GM23338 (cell line): ENCODE data around the gene MYOD1. TPM values are rescaled to one million over a fixed set of nuclear protein-coding genes. Genes with fewer than 3 reads are reported as not detected.

ENCODE experiments used
- ATAC-seq: fragments of 200-7000 bp; cut with Tn5 transposase; 3 replicates; pipeline ENCODE4 v1.9.1; 2020
- DNase-seq: peaks from one replicate; pipeline ENCODE4 v3.0.0-alpha.2; 2015; ENCODE audit warnings: low spot score
- H2AFZ ChIP-seq: fragments of 200-600 bp; sonication (generic); 2 replicates; pipeline ENCODE4 v1.8.0; 2016; ENCODE audit warnings: antibody characterized with exemption, mild to moderate bottlenecking, moderate library complexity
- H3F3A ChIP-seq: fragments of 200-600 bp; sonication (generic); replicated peaks from 2 replicates; pipeline ENCODE4 v1.8.0; 2017; ENCODE audit warnings: antibody characterized with exemption, mixed run types, low read depth
- H3K27ac ChIP-seq: fragments of 200-600 bp; sonication (generic); 2 replicates; pipeline ENCODE4 v1.6.1; 2016; ENCODE audit warnings: low read depth
- H3K27me3 ChIP-seq: fragments of 200-600 bp; sonication (generic); 2 replicates; pipeline ENCODE4 v1.8.0; 2016; ENCODE audit warnings: mild to moderate bottlenecking, mixed run types, moderate library complexity; ENCODE audit not compliant: insufficient read depth
- H3K36me3 ChIP-seq: fragments of 200-600 bp; sonication (generic); 2 replicates; pipeline ENCODE4 v1.8.0; 2016; ENCODE audit warnings: mild to moderate bottlenecking; ENCODE audit not compliant: insufficient read depth
- H3K4me1 ChIP-seq: fragments of 200-600 bp; sonication (generic); 2 replicates; pipeline ENCODE4 v1.8.0; 2016; ENCODE audit warnings: mild to moderate bottlenecking, moderate library complexity; ENCODE audit not compliant: insufficient read depth
- H3K4me2 ChIP-seq: fragments of 200-600 bp; sonication (generic); 2 replicates; pipeline ENCODE4 v1.7.1; 2017; ENCODE audit warnings: mixed run types
- H3K4me3 ChIP-seq: fragments of 200-600 bp; sonication (generic); 2 replicates; pipeline ENCODE4 v1.6.1; 2016; ENCODE audit warnings: mixed run types
- H3K79me2 ChIP-seq: fragments of 200-600 bp; sonication (generic); replicated peaks from 2 replicates; pipeline ENCODE4 v1.8.0; 2017; ENCODE audit warnings: mild to moderate bottlenecking; ENCODE audit not compliant: insufficient read depth
- H3K9me2 ChIP-seq: fragments of 200-600 bp; sonication (generic); 2 replicates; pipeline ENCODE4 v1.8.0; 2017; ENCODE audit not compliant: insufficient read depth
- H4K20me1 ChIP-seq: fragments of 200-600 bp; sonication (generic); replicated peaks from 2 replicates; pipeline ENCODE4 v1.8.0; 2017; ENCODE audit warnings: mild to moderate bottlenecking; ENCODE audit not compliant: insufficient read depth
- H3K27ac Mint-ChIP-seq: 2 replicates; pipeline ENCODE4 v1.8.0; 2020; ENCODE audit warnings: inconsistent platforms, mild to moderate bottlenecking, moderate library complexity, mixed read lengths
- H3K27me3 Mint-ChIP-seq: 3 replicates; pipeline ENCODE4 v1.8.0; 2022; ENCODE audit warnings: low read depth, mild to moderate bottlenecking, moderate library complexity, mixed read lengths, inconsistent platforms; ENCODE audit not compliant: insufficient read depth, poor library complexity
- H3K36me3 Mint-ChIP-seq: 3 replicates; pipeline ENCODE4 v1.8.0; 2021; ENCODE audit warnings: low read depth, mild to moderate bottlenecking, inconsistent platforms, moderate library complexity, mixed read lengths
- H3K4me1 Mint-ChIP-seq: 3 replicates; pipeline ENCODE4 v1.8.0; 2020; ENCODE audit warnings: mild to moderate bottlenecking, inconsistent platforms, mixed read lengths
- H3K4me3 Mint-ChIP-seq: 3 replicates; pipeline ENCODE4 v1.8.0; 2021; ENCODE audit warnings: moderate library complexity, mild to moderate bottlenecking, inconsistent platforms, mixed read lengths
- H3K9me3 Mint-ChIP-seq: 3 replicates; pipeline ENCODE4 v1.8.0; 2020; ENCODE audit warnings: moderate library complexity, mild to moderate bottlenecking, inconsistent platforms, mixed read lengths
- CREB1 ChIP-seq: fragments of 250-450 bp; sonication (Bioruptor Pico); IDR thresholded peaks from 2 replicates; pipeline ENCODE4 v1.5.0; 2020; ENCODE audit warnings: low read depth, mild to moderate bottlenecking, moderate library complexity
- CTCF ChIP-seq, 2 experiments: fragments of 200-600 bp in 1 of 2; sonication (generic) in 1 of 2; conservative IDR thresholded peaks; 2 replicates each; pipeline versions ENCODE4 v1.5.1 to v1.6.1; 2016 to 2017; ENCODE audit warnings: antibody characterized with exemption in 2 of 2, low read depth in 2 of 2, mild to moderate bottlenecking in 2 of 2, moderate library complexity in 1 of 2
- EZH2phosphoT487 ChIP-seq: fragments of 200-600 bp; sonication (generic); IDR thresholded peaks from one replicate; pipeline ENCODE4 v1.8.1; 2018; ENCODE audit warnings: antibody characterized with exemption; ENCODE audit not compliant: unreplicated experiment
- JUNB ChIP-seq: IDR thresholded peaks from one replicate; pipeline ENCODE4 v1.6.1; 2016; ENCODE audit warnings: antibody characterized with exemption; ENCODE audit not compliant: unreplicated experiment
- REST ChIP-seq: IDR thresholded peaks from one replicate; pipeline ENCODE4 v1.6.1; 2018; ENCODE audit warnings: antibody characterized with exemption; ENCODE audit not compliant: unreplicated experiment
- STAT1 ChIP-seq: IDR thresholded peaks from one replicate; pipeline ENCODE4 v1.6.1; 2016; ENCODE audit warnings: antibody characterized with exemption; ENCODE audit not compliant: unreplicated experiment
- ZNF462 ChIP-seq: fragments of 250-450 bp; sonication (Bioruptor Pico); IDR thresholded peaks from 2 replicates; pipeline ENCODE4 v1.5.0; 2020; ENCODE audit warnings: mild to moderate bottlenecking, moderate library complexity
- polyA plus RNA-seq: library from polyadenylated mRNA; unstranded; fragments of >200 nt; fragmentation: Nextera tagmentation; extraction: Ambion mirVana; gene quantifications from 2 replicates; pipeline ENCODE4 v1.2.1, GENCODE V29; 2016
- total RNA-seq: library from RNA; depleted of rRNA; stranded (reverse); fragments of >200 nt; shearing (Covaris generic); gene quantifications from 2 replicates; pipeline ENCODE4 v1.2.3, GENCODE V29; 2014

MYOD1 gene
- total and polyA plus RNA-seq, 2 experiments from 2014 or later, result not detected

GRCh38 chr11:17735818-17736578 lies 16.6 kb downstream of the MYOD1 start:
- Histone ChIP-seq H2AFZ (no peak overlapping the region), H3K27me3 (peaks cover 84% of the 10 kb centered on the region), H3F3A (no peaks in the 10 kb centered on the region)

More at GRCh38 chr11:17735818-17736578, 16.6 kb downstream of the MYOD1 start:
- Mint-ChIP-seq H3K36me3 (no peaks in the 10 kb centered on the region; the same call in 2 of the 3 replicates), H3K4me3 (peak overlapping the region; percentile 58; the same call in 2 of the 3 replicates), H3K4me1 (peaks cover 15% of the 10 kb centered on the region), H3K9me3 (peaks cover 7% of the 10 kb centered on the region), H3K27me3 (peaks cover 60% of the 10 kb centered on the region), H3K27ac (no peak overlapping the region)
- no peaks in the 10 kb centered on the region for H3K79me2 ChIP-seq
- H3K4me2 ChIP-seq, result peak overlapping the region; percentile 83; the same call in 1 of the 2 replicates
- no peaks in the 10 kb centered on the region; the same call in 1 of the 2 replicates for H3K36me3 ChIP-seq
- H4K20me1 ChIP-seq, result peaks cover 7% of the 10 kb centered on the region
- TF ChIP-seq EZH2phosphoT487 (no peak), CTCF (conservative IDR thresholded peaks at IDR 0.05; ENCODE audit: low read depth in 2 of 2) (peak; percentile 51 to 58), CREB1 (no peak), ZNF462 (no peak), STAT1 (no peak), REST (no peak), JUNB (no peak)
- DNase-seq (peak; percentile 70), ATAC-seq (peak; percentile 12)
- peak overlapping the region; percentile 66 for H3K4me3 ChIP-seq
- H3K9me2 ChIP-seq, result no peaks in the 10 kb centered on the region
- H3K4me1 ChIP-seq, result peaks cover 15% of the 10 kb centered on the region
- H3K27ac ChIP-seq, result no peak overlapping the region
